WTC11 (cell line): Measurements from ENCODE around the gene LPGAT1.

ENCODE experiments used
- AR ChIP-seq: fragments of 250-450 bp; sonication (Bioruptor Pico); IDR thresholded peaks from 2 replicates; pipeline ENCODE4 v1.9.0; 2021; ENCODE audit warnings: mild to moderate bottlenecking
- CTCF ChIP-seq: fragments of 200-600 bp; IDR thresholded peaks from 2 replicates; pipeline ENCODE4 v1.8.0; 2022; ENCODE audit warnings: antibody characterized with exemption
- E2F1 ChIP-seq: sonication (generic); formaldehyde crosslinking; IDR thresholded peaks from 2 replicates; pipeline ENCODE4 v1.8.0; 2022; ENCODE audit warnings: mild to moderate bottlenecking, missing genetic modification reagents
- EMX1 ChIP-seq: fragments of 250-450 bp; sonication (Bioruptor Pico); IDR thresholded peaks from 2 replicates; pipeline ENCODE4 v1.8.0; 2021; ENCODE audit warnings: mild to moderate bottlenecking
- ESRRA ChIP-seq: sonication (generic); formaldehyde crosslinking; IDR thresholded peaks from 2 replicates; pipeline ENCODE4 v1.8.1; 2022; ENCODE audit warnings: mild to moderate bottlenecking, missing genetic modification reagents, borderline replicate concordance
- GTF2I ChIP-seq: fragments of 250-450 bp; sonication (Bioruptor Pico); conservative IDR thresholded peaks from 2 replicates; pipeline ENCODE4 v1.4.0; 2021; ENCODE audit warnings: mild to moderate bottlenecking
- NFE2L1 ChIP-seq: sonication (generic); formaldehyde crosslinking; IDR thresholded peaks from 2 replicates; pipeline ENCODE4 v1.8.1; 2023; ENCODE audit warnings: missing genetic modification reagents
- NFYB ChIP-seq: sonication (generic); formaldehyde crosslinking; conservative IDR thresholded peaks from 2 replicates; pipeline ENCODE4 v1.8.0; 2022; ENCODE audit warnings: low read depth, missing genetic modification reagents
- STAT6 ChIP-seq: sonication (generic); formaldehyde crosslinking; conservative IDR thresholded peaks from 2 replicates; pipeline ENCODE4 v1.8.1; 2023; ENCODE audit warnings: mild to moderate bottlenecking, low read depth, missing genetic modification reagents, moderate library complexity
- ZBTB21 ChIP-seq: sonication (generic); formaldehyde crosslinking; IDR thresholded peaks from 2 replicates; pipeline ENCODE4 v1.8.1; 2023; ENCODE audit warnings: mild to moderate bottlenecking, missing genetic modification reagents, borderline replicate concordance

- no peak for TF ChIP-seq CTCF
- no peak for TF ChIP-seq AR
- TF ChIP-seq ESRRA: no peak
- no peak for TF ChIP-seq NFE2L1 (CRISPR knock-in tag)
- TF ChIP-seq STAT6 (CRISPR knock-in tag): no peak
- TF ChIP-seq ZBTB21 (CRISPR knock-in tag): no peak
- no peak for TF ChIP-seq E2F1 (CRISPR knock-in tag)
- no peak for TF ChIP-seq NFYB (CRISPR knock-in tag)
- no peak for TF ChIP-seq EMX1 (CRISPR knock-in tag)
- TF ChIP-seq GTF2I (CRISPR knock-in tag): no peak
Measured at GRCh38 chr1:211697356-211697755, 133.2 kb downstream of the LPGAT1 start.
